ENCODE data around the gene ST3GAL4.
"Not testable (repeated sequence)": the region's sequence is repeated elsewhere in the genome, so short reads cannot be mapped to it uniquely, and the experiment has no call there.

ST3GAL4 gene

GRCh38 chr11:126391286-126391954, 35.9 kb downstream of the ST3GAL4 start:
- DNase-seq: no peak

- DNase-seq: no peak
Observed at GRCh38 chr11:126391970-126392632, 36.6 kb downstream of the ST3GAL4 start.

- no peak for DNase-seq
Observed at GRCh38 chr11:126392633-126393013, 37.1 kb downstream of the ST3GAL4 start.

GRCh38 chr11:126393143-126393542, 37.7 kb downstream of the ST3GAL4 start:
- DNase-seq: no peak

GRCh38 chr11:126394036-126394435, 38.5 kb downstream of the ST3GAL4 start:
- no peak for DNase-seq

- not testable (repeated sequence) for DNase-seq
Observed at GRCh38 chr11:126394634-126395072, 39.2 kb downstream of the ST3GAL4 start.

GRCh38 chr11:126395784-126396183, 40.3 kb downstream of the ST3GAL4 start:
- not testable (repeated sequence) for DNase-seq

GRCh38 chr11:126396266-126396665, 40.8 kb downstream of the ST3GAL4 start:
- not testable (repeated sequence) for DNase-seq

GRCh38 chr11:126396965-126397364, 41.5 kb downstream of the ST3GAL4 start:
- no peak for DNase-seq

GRCh38 chr11:126398296-126398695, 42.8 kb downstream of the ST3GAL4 start:
- no peak for DNase-seq

- DNase-seq: no peak
Observed at GRCh38 chr11:126398721-126399120, 43.2 kb downstream of the ST3GAL4 start.

GRCh38 chr11:126400019-126400418, 44.5 kb downstream of the ST3GAL4 start:
- no peak for DNase-seq

GRCh38 chr11:126400479-126400878, 45.0 kb downstream of the ST3GAL4 start:
- DNase-seq: no peak

GRCh38 chr11:126403022-126403581, 47.6 kb downstream of the ST3GAL4 start:
- no peak for DNase-seq

GRCh38 chr11:126403658-126404057, 48.2 kb downstream of the ST3GAL4 start:
- no peak for DNase-seq

GRCh38 chr11:126404367-126404766, 48.9 kb downstream of the ST3GAL4 start:
- no peak for DNase-seq

GRCh38 chr11:126405374-126405773, 49.9 kb downstream of the ST3GAL4 start:
- no peak for DNase-seq

GRCh38 chr11:126405906-126406305, 50.4 kb downstream of the ST3GAL4 start:
- DNase-seq: no peak

- no peak for DNase-seq
Observed at GRCh38 chr11:126406368-126406767, 50.9 kb downstream of the ST3GAL4 start.

- no peak for DNase-seq
Observed at GRCh38 chr11:126407101-126407521, 51.6 kb downstream of the ST3GAL4 start.

GRCh38 chr11:126407682-126408288, 52.3 kb downstream of the ST3GAL4 start:
- DNase-seq: no peak

GRCh38 chr11:126408496-126408895, 53.0 kb downstream of the ST3GAL4 start:
- DNase-seq: no peak

GRCh38 chr11:126408901-126409619, 53.6 kb downstream of the ST3GAL4 start:
- no peak for DNase-seq
